ENCODE results near the gene LAMC2. TPM values are rescaled to one million over a fixed set of nuclear protein-coding genes. Genes with fewer than 3 reads are reported as not detected.
A peak's percentile ranks its signal among the peaks of the same experiment; 100 is the strongest.

Gene LAMC2
- total RNA-seq, 2 donors from 2014 or later = not detected

DNA sequence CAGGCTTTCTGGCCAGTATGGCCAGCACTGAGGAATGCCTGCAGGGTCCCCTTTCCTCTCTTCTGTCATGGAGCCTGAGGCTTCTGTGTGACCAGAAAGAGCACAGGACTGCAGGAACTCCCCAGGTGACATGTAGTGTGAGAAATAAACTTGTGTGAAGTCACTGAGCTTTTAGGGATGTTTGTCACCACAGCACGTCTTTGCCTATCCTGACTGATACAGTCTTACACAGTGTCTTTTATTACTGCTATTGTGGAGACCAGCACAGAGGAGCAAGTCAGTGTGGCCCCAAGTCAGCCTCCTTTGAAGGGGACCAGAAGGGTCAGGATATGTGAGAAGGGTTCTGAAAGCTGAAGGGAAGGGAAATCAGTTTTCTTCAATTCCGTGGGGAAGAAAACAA lies 102.5 kb downstream of the LAMC2 start:
- no peaks in the 10 kb centered on the region for H3K4me1 Mint-ChIP-seq (ENCODE audit: low read depth in 2 of 2)
- H3K27me3 Mint-ChIP-seq = peaks cover 8% of the 10 kb centered on the region in 2 donors
- no peak overlapping the region for H3K27ac Mint-ChIP-seq
- DNase-seq (ENCODE audit: low spot score) (no peak), ATAC-seq (peak in 1 of 2 donors; percentile 25)
- no peaks in the 10 kb centered on the region for H3K9me3 Mint-ChIP-seq
- H3K36me3 Mint-ChIP-seq = no peaks in the 10 kb centered on the region
- no peak overlapping the region for H3K4me3 Mint-ChIP-seq

- ATAC-seq (peak; percentile 2 to 22), DNase-seq (ENCODE audit: low spot score) (no peak)
- Mint-ChIP-seq H3K9me3 (no peaks in the 10 kb centered on the region), H3K4me1 (ENCODE audit: low read depth in 2 of 2) (no peaks in the 10 kb centered on the region), H3K27me3 (peaks cover 6 to 8% of the 10 kb centered on the region in 2 donors), H3K27ac (no peak overlapping the region), H3K36me3 (no peaks in the 10 kb centered on the region), H3K4me3 (no peak overlapping the region)
Measured at GRCh38 chr1:183289051-183289496, 103.0 kb downstream of the LAMC2 start.

GRCh38 chr1:183290628-183291027 lies 104.6 kb downstream of the LAMC2 start:
- ATAC-seq (no peak), DNase-seq (ENCODE audit: low spot score) (no peak)
- no peak overlapping the region for H3K4me3 Mint-ChIP-seq
- H3K36me3 Mint-ChIP-seq = no peaks in the 10 kb centered on the region
- peaks cover 0 to 4% of the 10 kb centered on the region in 2 donors for H3K27me3 Mint-ChIP-seq
- H3K27ac Mint-ChIP-seq = no peak overlapping the region
- no peaks in the 10 kb centered on the region for H3K9me3 Mint-ChIP-seq
- no peaks in the 10 kb centered on the region for H3K4me1 Mint-ChIP-seq (ENCODE audit: low read depth in 2 of 2)

- DNase-seq (ENCODE audit: low spot score) (no peak), ATAC-seq (no peak)
- Mint-ChIP-seq H3K27me3 (peaks cover 0 to 7% of the 10 kb centered on the region in 2 donors), H3K4me1 (ENCODE audit: low read depth in 2 of 2) (no peaks in the 10 kb centered on the region), H3K27ac (no peak overlapping the region), H3K4me3 (no peak overlapping the region), H3K36me3 (no peaks in the 10 kb centered on the region), H3K9me3 (no peaks in the 10 kb centered on the region)
Measured at GRCh38 chr1:183291216-183291762, 105.2 kb downstream of the LAMC2 start.

DNA sequence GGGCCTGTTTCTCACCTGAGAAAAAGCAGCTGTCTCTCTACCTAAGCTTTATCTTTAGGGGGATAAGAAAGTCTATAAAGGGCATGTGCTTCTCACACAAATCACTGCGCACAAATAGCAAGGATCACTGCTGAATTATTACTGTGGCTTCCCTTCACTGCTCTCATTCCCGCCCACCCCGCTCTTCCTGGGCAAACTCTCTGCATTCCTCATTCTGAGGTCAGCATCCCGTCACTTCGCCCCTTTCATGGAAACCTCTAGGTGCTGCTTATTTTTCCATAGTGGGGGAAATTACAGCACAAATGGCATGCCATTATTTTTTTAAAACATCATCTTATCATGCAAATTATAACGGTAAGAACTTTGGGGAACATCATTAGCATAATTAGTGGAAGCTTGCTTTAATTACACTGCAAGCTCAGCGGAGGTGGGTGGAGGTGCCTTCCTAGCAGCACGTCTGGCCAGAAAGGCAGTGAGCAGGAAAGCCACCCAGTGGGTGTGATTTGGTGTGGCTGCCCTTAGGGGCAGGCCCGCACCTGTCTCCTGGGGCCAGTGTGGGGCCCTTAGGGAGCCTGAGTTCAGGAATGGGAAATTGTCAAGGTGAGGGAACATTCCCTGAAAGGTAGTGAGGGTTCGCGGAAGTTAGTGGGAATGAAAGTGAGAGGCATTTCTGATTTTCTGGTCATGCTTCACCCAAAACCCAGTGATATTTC lies 105.9 kb downstream of the LAMC2 start:
- Mint-ChIP-seq H3K27me3 (peaks cover 2 to 11% of the 10 kb centered on the region in 2 donors), H3K4me3 (no peak overlapping the region), H3K9me3 (no peaks in the 10 kb centered on the region), H3K27ac (no peak overlapping the region), H3K36me3 (no peaks in the 10 kb centered on the region), H3K4me1 (ENCODE audit: low read depth in 2 of 2) (no peaks in the 10 kb centered on the region)
- DNase-seq (ENCODE audit: low spot score) = no peak
- ATAC-seq = no peak

GRCh38 chr1:183293241-183293640 lies 107.2 kb downstream of the LAMC2 start:
- DNase-seq (ENCODE audit: low spot score) = no peak
- no peaks in the 10 kb centered on the region for H3K4me1 Mint-ChIP-seq (ENCODE audit: low read depth in 2 of 2)
- H3K27me3 Mint-ChIP-seq = peaks cover 4 to 20% of the 10 kb centered on the region in 2 donors
- no peak for ATAC-seq
- H3K4me3 Mint-ChIP-seq = no peak overlapping the region
- H3K27ac Mint-ChIP-seq = no peak overlapping the region
- no peaks in the 10 kb centered on the region for H3K9me3 Mint-ChIP-seq
- H3K36me3 Mint-ChIP-seq = no peaks in the 10 kb centered on the region

GRCh38 chr1:183293876-183294275 lies 107.8 kb downstream of the LAMC2 start:
- no peaks in the 10 kb centered on the region for H3K9me3 Mint-ChIP-seq
- H3K27ac Mint-ChIP-seq = no peak overlapping the region
- no peaks in the 10 kb centered on the region for H3K36me3 Mint-ChIP-seq
- H3K4me3 Mint-ChIP-seq = no peak overlapping the region
- no peaks in the 10 kb centered on the region for H3K4me1 Mint-ChIP-seq (ENCODE audit: low read depth in 2 of 2)
- H3K27me3 Mint-ChIP-seq = peaks cover 4 to 20% of the 10 kb centered on the region in 2 donors
- ATAC-seq = no peak
- no peak for DNase-seq (ENCODE audit: low spot score)

Other genes with a start within 250 kb of the LAMC2 start
- gene SHCBP1L, start 233.1 kb upstream of the LAMC2 start, total RNA-seq = not detected
- under 1 TPM; 0.64 to 0.84 TPM for gene LAMC1, start 162.8 kb upstream of the LAMC2 start, total RNA-seq
- not detected for gene NMNAT2, start 232.1 kb downstream of the LAMC2 start, total RNA-seq